ENCODE data around the gene F8. TPM values are rescaled to one million over a fixed set of nuclear protein-coding genes. Genes with fewer than 3 reads are reported as not detected.
A peak's percentile ranks its signal among the peaks of the same experiment; 100 is the strongest.

The F8 gene
- total and polyA plus RNA-seq, 2 donors from 2014 or later, result 15.1 to 41.3 TPM

DNA sequence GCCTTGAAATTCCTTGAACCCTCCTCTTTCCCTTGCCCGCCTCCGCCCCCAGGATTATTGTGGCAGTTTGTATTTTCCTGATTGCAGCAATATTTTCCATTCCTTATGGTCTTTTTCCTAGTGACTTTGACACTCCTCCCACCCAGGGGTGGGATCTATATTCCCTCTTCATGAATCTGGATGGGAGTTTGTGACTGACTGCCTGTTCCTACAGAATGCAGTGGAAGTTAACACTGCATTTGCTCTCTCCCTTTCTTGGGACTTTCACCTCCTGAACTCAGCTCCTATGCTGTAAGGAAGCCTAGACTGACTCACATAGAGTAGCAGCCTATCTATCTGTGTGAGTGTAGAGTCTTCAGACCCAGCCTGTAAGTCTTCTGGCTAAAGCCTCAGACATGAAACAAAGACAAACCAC is 6.4 kb upstream of the F8 start:
- peaks cover 0 to 5% (median 0%) of the 10 kb centered on the region in 3 donors for H3K36me3 ChIP-seq (ENCODE audit: control insufficient read depth in 2 of 3, insufficient read depth in 3 of 3, low read length in 3 of 3)
- no peaks in the 10 kb centered on the region for H3K27me3 ChIP-seq (ENCODE audit: control insufficient read depth, insufficient read depth, low read length)
- FAIRE-seq (no peak), DNase-seq (no peak)
- no peak overlapping the region for H3K4me3 ChIP-seq (ENCODE audit: low read length in 3 of 3)
- TF ChIP-seq, protein P1, sequence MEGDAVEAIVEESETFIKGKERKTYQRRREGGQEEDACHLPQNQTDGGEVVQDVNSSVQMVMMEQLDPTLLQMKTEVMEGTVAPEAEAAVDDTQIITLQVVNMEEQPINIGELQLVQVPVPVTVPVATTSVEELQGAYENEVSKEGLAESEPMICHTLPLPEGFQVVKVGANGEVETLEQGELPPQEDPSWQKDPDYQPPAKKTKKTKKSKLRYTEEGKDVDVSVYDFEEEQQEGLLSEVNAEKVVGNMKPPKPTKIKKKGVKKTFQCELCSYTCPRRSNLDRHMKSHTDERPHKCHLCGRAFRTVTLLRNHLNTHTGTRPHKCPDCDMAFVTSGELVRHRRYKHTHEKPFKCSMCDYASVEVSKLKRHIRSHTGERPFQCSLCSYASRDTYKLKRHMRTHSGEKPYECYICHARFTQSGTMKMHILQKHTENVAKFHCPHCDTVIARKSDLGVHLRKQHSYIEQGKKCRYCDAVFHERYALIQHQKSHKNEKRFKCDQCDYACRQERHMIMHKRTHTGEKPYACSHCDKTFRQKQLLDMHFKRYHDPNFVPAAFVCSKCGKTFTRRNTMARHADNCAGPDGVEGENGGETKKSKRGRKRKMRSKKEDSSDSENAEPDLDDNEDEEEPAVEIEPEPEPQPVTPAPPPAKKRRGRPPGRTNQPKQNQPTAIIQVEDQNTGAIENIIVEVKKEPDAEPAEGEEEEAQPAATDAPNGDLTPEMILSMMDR (IDR thresholded peaks at IDR 0.05; ENCODE audit: borderline replicate concordance, extremely low read depth, insufficient read depth), result no peak
- H3K9me3 ChIP-seq (ENCODE audit: control insufficient read depth in 2 of 3, insufficient read depth in 1 of 3, low read length in 3 of 3), result no peaks in the 10 kb centered on the region
- intact Hi-C loops (cut with DNase I), result no loop called here
- H3K4me1 ChIP-seq (ENCODE audit: control insufficient read depth in 2 of 3, insufficient read depth in 2 of 3, low read depth in 1 of 3, low read length in 3 of 3), result peaks cover 0 to 2% (median 0%) of the 10 kb centered on the region in 3 donors
- H3K27ac ChIP-seq (ENCODE audit: low read depth in 2 of 2, low read length in 2 of 2), result no peak overlapping the region
- peak overlapping the region in 1 of 3 donors; percentile 12 for H3K9ac ChIP-seq (ENCODE audit: low read length in 3 of 3)

DNA sequence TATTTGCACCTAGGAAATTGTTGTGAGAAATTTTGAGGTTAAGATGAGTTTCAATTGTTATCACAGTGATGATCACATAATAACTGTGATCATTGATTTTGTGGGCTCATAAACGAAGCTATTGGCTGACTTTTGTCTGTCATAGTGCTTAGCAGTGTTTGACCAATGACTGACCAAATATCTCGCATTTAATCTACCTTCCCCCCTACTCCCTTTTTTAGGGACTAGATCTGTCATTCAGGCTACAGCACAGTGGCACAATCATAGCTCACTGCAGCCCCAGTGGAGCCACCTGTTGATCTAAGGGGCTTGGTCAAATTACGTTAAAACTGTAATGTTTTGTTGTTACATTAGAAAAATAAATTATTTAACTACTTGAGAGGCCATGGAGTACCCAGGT is 5.6 kb upstream of the F8 start:
- Histone ChIP-seq H3K9ac (ENCODE audit: low read length in 3 of 3) (peak overlapping the region in 2 of 3 donors; percentile 24 to 96), H3K27me3 (ENCODE audit: control insufficient read depth, insufficient read depth, low read length) (no peaks in the 10 kb centered on the region), H3K27ac (ENCODE audit: low read depth in 2 of 2, low read length in 2 of 2) (peak overlapping the region; percentile 94), H3K9me3 (ENCODE audit: control insufficient read depth in 2 of 3, insufficient read depth in 1 of 3, low read length in 3 of 3) (no peaks in the 10 kb centered on the region), H3K4me3 (ENCODE audit: low read length in 3 of 3) (peak overlapping the region in 2 of 3 donors; percentile 92 to 98), H3K4me1 (ENCODE audit: control insufficient read depth in 2 of 3, insufficient read depth in 2 of 3, low read depth in 1 of 3, low read length in 3 of 3) (peaks cover 0 to 2% (median 0%) of the 10 kb centered on the region in 3 donors), H3K36me3 (ENCODE audit: control insufficient read depth in 2 of 3, insufficient read depth in 3 of 3, low read length in 3 of 3) (no peaks in the 10 kb centered on the region)
- TF ChIP-seq, protein P1 (IDR thresholded peaks at IDR 0.05; ENCODE audit: borderline replicate concordance, extremely low read depth, insufficient read depth), result no peak
- no peak for DNase-seq
- intact Hi-C loops (cut with DNase I), result no loop called here
- no peak for FAIRE-seq

GRCh38 chrX:155027509-155028066 is 5.1 kb upstream of the F8 start:
- no peaks in the 10 kb centered on the region for H3K27me3 ChIP-seq (ENCODE audit: control insufficient read depth, insufficient read depth, low read length)
- peak overlapping the region; percentile 94 for H3K27ac ChIP-seq (ENCODE audit: low read depth in 2 of 2, low read length in 2 of 2)
- TF ChIP-seq, protein P1 (IDR thresholded peaks at IDR 0.05; ENCODE audit: borderline replicate concordance, extremely low read depth, insufficient read depth), result no peak
- no peaks in the 10 kb centered on the region for H3K9me3 ChIP-seq (ENCODE audit: control insufficient read depth in 2 of 3, insufficient read depth in 1 of 3, low read length in 3 of 3)
- peak overlapping the region; percentile 92 to 98 (median 94) for H3K4me3 ChIP-seq (ENCODE audit: low read length in 3 of 3)
- FAIRE-seq, result peak; percentile 15
- DNase-seq, result peak in 2 of 5 donors; percentile 43 to 62
- intact Hi-C loops (cut with DNase I), result no loop called here
- H3K36me3 ChIP-seq (ENCODE audit: control insufficient read depth in 2 of 3, insufficient read depth in 3 of 3, low read length in 3 of 3), result no peaks in the 10 kb centered on the region
- H3K9ac ChIP-seq (ENCODE audit: low read length in 3 of 3), result peak overlapping the region; percentile 86 to 96 (median 95)
- peaks cover 0 to 2% (median 0%) of the 10 kb centered on the region in 3 donors for H3K4me1 ChIP-seq (ENCODE audit: control insufficient read depth in 2 of 3, insufficient read depth in 2 of 3, low read depth in 1 of 3, low read length in 3 of 3)

Data from kidney (tissue), 14 donors.